Measurements from ENCODE around the gene COL5A3.

The COL5A3 gene

DNA sequence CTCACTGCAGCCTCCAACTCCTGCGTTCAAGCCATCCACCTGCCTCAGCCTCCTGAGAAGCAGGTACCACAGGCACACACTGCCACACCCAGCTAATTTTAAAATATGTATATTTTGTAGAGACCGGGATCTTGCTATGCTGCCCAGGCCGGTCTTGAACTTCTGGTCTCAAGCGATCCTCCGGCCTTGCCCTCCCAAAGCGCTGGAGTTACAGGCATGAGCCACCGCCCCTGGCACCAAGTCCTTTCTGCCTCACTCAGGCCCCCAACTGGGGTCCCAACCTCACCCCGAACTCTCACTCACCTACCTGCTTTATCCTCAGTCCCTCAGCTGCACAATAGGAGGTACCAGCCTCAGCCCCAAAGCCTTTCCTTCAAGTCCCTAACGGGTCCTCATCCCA, 635 bp upstream of the COL5A3 start:
- no peak for DNase-seq (ENCODE audit: low spot score)

DNA sequence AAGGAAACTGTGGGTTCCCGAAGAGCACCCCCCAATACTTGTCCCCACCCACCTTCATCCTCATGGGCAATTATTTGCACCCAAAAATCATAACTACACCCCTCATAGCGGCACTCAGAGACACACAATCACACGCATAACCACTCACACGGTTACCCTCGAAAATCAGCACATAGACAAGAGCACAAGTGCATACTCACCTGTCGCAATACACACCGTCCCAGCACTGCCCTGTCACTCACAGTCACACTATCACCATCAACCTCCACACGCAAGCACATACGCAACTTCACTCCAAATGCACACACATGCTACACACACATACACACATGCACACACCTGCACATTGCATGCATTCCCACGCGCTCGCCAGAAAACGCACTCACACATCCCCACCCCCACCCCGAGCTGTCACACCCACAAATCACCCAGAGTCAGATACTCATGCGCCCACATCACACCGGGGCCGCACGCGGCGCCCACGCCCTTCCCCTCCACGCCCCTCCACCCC, 535 bp downstream of the COL5A3 start:
- DNase-seq (ENCODE audit: low spot score), result no peak

DNA sequence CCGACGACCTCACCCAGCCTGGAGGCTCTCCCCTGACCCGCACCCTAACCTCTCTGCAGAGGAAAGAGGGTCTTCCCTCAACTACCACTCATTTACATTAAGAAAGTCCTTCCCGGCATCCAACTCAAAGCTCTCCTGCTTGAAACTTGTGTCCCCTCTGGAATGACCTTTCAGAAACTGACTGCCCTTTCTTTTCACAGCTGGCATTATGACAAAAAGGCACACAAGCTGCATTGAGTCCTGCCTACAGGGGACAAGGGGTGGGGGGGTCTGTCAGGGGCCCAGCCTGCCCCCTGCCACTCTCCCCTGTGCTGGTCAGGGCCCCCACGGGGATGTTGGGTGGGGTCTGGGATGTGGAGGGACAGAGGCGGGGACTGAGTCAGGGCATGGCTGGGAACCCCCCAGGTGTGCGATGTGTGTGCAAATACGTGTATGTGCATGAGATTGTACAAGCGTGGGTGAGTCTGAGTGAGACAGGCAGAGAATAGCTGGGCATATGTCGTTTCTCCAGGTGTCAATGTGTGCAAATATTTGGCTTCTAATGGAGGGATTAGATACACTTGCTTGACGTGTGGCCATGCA, 2.0 kb downstream of the COL5A3 start:
- no peak for DNase-seq (ENCODE audit: low spot score)

DNA sequence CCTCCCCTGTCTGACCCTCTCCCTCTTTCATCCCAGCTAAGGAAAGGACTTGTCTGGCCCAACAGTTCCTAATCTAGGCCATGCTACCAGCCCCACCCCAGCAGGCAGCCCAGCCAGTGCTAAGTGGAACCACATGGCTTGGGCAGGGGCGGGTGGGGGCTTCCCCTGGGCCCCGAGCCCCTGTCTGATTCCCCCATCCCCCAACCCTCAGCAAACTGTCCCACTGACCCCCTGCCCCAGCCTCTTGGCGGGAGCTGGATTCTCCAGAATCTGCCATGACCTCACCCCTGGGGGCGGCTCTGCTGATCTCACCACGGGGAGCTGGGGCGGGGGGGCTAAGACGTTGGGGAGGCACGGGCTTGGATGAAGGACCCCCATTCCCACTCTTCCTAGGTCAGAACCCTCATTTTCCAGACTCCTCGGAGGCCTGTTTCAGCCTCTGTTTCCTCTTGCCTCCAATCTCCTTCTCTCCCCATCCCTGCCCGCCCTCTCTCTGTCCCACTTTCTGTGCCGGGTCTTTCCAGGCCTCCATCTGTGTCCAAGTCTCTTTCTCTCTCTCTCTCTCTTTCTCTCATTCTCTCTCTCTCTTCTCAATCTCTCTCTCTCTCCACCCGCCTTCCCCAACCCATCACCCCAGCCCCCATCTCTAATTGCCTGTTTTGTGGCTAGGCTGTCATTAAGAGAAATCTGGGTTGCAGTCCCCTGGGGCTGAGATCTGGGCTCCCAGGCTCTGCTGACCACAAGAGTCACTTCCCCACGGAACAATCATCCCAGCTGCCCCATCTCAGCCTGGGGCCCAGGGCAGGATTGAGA, 2.7 kb downstream of the COL5A3 start:
- peak; percentile 51 for DNase-seq (ENCODE audit: low spot score)

DNA sequence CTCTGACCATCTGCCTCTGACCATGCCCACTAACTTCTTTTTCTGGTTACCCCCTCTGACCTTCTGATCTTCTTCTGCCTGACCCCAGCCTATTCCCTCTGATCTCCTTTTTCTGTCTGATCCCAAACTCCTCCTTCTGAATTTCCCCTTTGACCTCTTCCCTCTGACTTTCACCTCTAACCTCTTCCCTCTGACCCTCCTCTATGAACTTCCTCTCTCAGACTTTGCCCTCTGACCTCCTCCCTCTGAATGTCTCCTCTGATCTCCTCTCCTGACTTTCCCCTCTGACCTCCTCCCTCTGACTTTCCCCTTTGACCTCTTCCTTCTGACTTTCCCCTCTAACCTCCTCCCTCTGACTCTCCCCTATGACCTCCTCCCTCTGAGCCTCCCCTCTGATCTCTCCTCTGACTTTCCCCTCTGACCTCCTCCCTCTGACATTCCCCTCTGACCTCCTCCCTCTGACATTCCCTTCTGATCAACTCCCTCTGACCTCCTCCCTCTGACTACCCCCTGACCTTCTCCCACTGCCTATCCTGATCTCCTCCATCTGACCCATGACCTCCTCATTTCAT, 3.5 kb downstream of the COL5A3 start:
- DNase-seq (ENCODE audit: low spot score), result no peak

DNA sequence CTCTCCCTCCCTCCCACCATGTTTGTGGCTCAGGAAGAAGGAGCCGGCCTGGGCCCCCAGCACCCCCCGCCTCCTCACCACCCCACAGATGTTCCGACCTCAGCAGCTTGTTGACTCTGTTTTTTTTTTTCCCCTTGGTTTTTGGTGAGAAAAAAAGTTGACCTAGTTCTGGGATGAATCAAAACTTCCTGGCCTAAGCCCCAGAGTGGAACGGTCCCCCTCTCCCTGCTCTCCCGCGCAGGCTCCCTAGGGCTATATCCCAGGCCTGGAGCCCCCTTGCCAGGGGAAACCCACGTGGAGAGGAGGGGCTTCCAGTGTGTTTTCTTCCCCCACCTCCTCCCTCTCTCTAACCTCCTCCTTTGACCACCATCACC, 4.0 kb downstream of the COL5A3 start:
- peak; percentile 72 for DNase-seq (ENCODE audit: low spot score)

DNA sequence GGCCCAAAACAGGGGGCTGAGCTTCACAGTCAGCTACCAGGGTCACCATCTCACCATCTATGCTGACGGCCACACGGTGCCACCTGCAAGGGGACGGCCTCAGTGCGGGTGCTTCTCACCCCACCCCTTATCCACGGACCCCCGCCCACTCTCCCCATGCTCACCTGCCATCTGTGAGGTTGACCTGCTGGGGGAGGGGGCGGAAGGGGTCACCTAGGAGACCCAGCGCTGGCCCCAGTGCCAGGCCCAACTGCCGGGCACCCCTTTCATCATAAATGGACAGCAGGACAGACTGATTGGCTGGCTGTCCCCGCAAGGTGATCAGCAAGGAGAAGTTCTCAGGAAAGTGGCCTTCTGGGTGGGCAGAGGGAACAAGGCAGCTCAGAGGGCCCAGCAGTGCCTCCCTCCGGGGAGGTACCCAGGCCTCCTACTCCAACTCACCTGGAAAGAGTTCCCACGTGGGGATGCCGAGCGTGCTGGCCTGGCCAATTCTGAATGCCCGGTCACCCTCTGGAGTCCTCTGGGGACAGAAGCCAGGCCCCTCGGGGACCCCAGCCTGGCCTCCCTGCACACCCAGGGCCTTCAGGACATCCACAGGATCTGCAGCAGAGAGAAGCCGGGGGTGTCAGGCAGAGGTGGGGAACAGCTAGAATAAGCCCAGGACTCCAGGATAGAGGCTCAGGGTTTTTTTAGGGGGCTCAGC, 4.5 kb downstream of the COL5A3 start:
- no peak for DNase-seq (ENCODE audit: low spot score)

DNA sequence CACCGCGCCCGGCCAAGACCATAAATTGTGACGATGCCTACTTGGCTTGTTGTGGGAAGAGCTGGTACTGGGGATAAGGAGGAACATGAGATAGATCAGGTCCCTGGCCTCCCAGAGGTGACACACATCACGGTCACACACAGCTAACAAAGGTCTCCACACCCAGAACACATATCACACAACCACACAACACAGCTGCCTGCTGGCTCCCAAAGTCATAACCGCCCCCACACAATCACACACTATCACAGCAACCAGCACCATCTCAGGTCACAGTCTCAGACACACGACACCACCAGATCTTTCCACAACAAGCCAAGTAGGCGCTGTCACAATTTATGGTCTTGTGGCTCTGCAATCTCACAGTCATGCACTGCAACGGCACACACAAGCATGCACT, 5.7 kb downstream of the COL5A3 start:
- DNase-seq (ENCODE audit: low spot score), result no peak

DNA sequence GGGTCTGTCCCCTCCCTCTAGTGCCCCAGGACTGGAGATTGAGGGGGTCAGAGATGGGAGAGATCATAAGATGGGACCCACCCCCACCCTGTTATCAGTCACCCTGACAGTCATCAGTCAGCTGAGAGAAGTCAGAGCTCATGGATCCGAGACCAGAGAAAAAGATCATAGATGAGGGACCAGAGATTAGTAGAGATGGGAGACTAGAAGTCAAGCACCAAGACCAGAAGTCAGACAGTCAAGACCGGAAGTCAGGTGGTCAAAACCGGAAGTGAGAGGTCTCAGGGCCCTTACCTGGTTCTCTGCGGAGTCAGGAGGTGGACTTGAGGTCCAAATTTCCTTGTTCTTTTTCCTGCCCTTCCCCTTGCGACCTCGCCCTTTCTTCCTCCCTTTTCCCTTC, 7.0 kb downstream of the COL5A3 start:
- DNase-seq (ENCODE audit: low spot score), result no peak

DNA sequence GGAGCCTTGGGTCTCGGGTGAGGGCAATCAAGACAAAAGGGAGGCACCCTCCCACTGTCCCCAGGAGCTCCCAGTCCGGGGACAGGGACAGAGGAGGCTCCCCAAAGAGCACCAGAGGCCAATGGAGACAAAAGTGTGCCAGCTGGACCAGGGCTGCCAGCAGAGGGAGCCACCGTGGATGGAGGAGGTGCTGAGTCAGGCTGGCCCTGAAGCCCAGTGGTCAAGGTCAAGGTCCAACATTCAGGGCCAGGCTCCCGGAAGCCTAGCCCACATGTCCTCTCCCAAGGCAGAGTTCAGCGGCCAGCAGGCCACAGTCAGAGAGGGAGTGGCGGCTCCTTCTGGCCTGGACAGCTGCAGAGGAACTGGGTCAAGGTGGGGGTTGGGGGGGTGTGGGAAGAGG, 8.4 kb downstream of the COL5A3 start:
- peak; percentile 63 for DNase-seq (ENCODE audit: low spot score)

DNA sequence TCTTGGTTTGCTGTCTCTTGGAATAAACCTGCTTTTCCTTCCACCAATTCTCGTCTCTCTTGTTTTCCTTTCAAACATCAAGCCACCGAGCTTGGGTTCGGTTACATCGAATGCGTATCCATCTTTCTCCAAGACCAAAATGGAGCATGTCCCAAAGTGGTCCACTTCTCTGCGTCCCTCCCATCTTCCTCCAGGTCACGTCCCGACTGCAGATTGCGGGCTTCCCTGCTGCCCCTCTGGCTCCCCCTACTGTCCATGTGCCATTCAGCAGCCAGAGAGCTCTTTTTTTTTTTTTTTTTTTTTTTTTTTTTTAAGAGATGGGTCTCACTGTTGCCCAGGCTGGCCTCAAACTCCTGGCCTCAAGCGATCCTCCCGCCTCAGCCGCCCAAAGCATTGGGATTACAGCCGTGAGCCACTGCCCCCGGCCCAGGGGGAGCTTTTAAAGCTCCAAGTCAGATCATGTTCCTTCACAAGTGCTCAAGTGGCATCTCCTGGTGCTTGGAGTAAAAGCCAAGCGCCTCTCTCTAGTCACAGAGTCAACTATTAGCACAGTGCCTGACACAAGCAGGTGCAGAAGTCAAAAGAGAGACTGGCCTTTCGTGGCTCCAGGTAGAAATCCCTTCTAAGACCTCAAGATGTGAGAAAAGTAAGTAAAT, 10.0 kb downstream of the COL5A3 start:
- peak; percentile 91 for DNase-seq (ENCODE audit: low spot score)

DNA sequence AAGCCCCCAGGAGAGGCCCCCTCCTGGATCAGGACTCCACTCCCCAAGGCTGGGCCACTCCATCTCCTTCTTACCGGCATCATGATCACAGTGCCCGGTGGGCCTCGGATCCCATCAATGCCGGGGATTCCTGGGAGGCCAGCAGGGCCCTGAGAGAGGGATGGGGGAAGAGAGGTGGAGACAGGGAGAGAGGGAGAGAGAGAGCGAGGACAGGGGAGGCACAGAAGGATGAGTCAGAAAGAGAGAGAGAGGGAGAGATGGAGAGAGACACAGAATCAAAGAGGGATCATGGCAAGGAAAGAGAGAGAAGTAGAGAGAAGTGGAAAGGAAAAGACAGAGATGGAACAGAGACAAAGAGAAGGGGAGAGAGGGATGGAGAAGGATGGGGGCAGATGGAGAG, 13.8 kb downstream of the COL5A3 start:
- DNase-seq (ENCODE audit: low spot score), result no peak

DNA sequence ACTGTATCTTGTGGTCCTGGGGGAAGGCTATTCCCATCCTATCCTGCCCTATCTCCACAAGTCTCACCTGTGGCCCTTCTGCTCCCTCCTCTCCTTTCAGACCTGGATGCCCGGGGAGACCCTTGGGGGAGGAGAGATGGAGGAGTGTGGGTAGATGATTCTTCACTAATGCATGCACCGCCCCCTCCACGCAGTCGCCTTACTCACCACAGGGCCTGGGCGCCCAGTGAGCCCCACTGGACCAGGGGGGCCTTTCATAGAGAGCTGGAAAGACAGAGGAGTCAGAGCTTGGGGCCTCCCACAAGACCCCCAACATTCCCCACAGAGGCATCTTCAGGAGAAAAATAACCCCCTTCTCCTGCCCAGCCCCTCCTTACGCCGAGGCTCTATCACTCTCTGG, 14.3 kb downstream of the COL5A3 start:
- no peak for DNase-seq (ENCODE audit: low spot score)

DNA sequence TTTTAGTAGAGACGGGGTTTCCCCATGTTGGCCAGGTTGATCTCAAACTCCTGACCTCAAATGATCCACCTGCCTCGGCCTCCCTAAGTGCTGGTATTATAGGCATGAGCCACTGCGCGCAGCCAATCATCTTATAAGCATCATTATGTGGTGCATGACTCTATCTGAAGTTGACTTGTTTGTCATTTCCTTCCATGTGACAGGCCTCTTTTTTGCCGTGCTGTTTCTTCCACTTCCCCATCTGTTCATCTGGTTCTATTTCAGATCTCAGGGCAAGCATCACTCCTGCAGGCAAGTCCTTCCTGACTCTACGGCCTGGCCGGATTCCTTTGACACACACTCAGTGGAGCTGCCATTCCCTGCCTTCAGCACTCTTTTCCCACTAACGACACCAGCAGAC, 15.2 kb downstream of the COL5A3 start:
- DNase-seq (ENCODE audit: low spot score), result no peak

DNA sequence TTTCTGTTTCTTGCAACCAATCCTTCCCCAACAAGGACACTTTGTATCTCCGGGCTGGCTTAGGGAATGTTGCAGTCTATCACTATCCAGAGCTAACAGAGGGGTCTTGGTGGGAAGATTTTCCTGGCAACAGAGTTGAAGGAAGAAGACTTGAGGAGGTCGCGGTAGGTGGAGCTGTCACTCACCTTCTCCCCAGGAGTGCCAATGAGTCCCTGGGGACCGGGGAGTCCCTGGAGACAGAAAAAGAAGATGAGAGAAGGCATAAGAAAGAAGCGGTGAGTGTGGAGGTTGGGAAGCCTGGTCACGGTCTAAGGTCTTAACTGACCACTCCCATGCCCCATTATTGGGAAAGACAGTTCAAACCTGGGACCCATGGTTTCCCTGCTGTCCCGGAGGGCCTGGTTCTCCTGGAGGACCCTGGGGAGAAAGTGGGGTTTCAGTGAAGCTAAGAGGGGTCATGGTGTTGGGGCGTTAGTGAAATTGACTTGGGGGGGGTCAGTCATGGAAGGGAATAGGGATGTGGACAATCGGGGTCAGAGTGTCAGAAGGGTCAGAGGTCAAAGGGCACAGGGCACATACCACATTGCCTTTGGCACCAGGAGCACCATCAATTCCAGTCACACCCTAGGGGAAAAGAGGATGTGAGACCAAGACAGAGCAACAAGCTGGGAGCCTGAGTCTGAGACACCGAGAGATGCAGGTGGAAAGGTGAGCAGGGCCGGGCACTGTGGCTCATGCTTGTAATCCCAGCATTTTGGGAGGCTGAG, 18.7 kb downstream of the COL5A3 start:
- no peak for DNase-seq (ENCODE audit: low spot score)

DNA sequence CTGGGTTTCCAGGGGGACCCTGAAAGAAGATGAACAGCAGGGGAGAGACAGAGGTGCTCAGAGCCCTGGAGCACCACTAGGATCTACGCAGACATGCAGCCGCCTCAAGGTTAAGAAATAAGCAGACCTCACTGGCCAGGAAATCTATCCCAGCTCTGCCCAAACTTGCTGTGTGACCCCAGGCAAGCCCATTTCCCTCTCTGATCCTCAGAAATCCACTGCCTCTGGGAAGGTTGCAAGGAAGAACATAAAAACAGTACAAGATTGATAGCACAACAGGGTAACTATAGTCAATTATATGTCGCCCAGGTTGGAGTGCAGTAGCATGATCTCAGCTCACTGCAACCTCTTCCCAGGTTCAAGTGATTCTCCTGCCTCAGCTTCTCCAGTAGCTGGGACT, 20.8 kb downstream of the COL5A3 start:
- no peak for DNase-seq (ENCODE audit: low spot score)

DNA sequence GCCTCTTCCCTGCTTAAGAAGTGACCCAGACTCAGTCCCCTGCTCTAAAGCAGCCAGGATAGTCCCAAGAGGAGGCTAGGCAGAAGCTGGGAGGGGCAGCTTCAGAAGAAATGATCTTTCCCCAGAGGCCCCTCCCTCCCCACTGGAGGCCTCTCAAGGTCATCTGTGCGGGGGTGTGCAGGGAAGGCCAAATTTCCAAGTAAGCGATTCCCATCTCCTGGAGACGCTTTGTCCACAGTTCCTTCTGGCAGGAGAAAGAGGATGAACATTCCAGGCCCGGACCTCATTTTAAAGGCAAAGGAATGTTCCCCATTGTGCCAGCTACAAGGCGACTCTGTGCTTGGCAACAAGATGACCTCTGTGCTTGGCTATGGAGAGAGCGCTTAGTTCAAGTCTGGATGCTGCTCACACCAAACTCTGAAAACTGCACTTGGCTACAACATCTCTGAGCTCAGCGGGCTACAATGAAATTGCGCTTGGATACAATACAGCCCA, 23.5 kb downstream of the COL5A3 start:
- DNase-seq (ENCODE audit: low spot score), result peak; percentile 68

DNA sequence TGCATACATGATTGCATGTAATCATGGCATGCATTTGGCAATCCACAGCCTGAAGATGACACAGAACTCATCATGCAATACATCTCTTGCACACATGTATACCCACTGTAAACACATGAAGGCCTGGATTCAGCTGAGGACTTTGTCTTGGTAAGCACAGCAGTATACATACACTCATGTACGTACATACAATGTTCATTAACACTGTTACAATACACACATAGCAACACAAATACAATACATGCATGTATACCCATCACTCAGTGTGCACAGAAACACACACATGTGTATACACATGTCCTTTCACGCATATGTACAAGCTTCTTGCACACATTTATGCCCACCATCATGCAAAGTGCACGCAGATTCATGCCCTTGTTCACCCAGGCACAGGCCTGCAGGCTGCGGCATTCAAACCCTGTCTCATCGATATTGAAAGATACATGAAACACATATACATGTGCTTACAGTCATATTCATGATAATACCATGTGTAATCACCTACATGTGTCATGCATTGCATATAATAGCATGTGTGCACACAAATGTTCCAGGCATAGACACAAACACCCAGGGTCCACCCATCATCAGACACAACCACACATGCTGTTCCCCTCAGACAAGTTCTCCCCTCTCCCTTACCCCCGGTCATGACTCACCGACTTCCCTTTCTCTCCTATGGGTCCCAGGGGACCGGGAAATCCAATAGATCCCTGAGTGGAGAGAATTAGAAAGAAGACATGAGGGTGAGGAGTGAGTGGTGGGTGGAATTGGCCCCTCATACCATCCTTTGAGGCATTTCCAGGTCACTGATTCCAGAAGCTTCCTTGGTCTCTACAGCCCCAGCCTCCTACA, 28.7 kb downstream of the COL5A3 start:
- peak; percentile 44 for DNase-seq (ENCODE audit: low spot score)

DNA sequence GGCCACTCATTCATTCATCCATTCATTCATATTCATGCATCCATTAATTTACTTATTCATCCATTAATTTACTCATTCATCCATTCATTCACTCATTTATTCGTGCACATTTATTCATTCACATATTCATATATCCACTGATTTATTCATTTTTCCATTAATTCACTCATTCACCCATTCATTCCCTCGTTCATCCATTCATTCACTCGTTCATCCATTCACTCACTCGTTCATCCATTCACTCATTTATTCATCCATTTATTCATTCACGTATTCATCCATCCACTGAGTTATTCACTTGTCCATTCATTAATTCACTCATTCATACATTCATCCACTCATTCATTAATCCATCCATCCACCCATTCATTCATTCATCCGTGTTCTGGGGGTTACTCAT, 38.2 kb downstream of the COL5A3 start:
- DNase-seq (ENCODE audit: low spot score), result no peak

DNA sequence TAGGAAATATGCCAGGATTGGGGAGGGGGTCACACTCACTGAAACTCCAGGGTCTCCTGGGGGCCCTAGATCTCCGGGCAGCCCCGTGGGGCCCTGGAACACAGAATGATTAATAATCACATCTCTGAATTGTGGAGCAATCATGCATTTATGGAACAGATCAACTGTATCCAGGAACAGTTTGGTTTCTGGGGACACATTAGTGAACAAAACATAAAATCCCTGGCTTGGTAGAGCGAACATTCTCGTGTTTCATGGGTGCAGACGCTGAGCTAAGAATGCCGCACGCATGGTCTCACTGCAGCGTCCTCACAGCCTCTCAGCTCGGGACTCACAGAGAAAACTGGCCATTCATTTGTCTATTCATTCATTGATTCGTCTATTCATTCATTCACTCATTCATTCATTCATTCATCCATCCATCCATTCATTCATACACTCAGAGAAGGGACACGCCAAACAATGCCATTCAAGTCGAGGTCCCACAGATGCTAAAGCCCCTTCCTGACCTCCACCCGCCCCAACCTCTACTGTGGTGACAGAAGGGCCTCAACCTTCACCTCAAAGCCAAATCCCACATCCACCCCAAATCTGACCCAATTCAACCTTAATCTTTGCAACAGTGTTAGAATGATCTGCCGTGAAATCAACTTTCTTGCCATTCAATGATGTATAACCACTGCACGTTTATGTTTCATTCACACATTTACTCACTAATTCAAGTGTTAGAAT, 39.0 kb downstream of the COL5A3 start:
- DNase-seq (ENCODE audit: low spot score), result no peak
